GM10847 (cell line): ENCODE results near the gene GHDC.

Source experiments
- POLR2A ChIP-seq: IDR thresholded peaks from 2 replicates; pipeline ENCODE4 v1.6.1; 2011; ENCODE audit not compliant: insufficient read length; ENCODE audit errors: extremely low read depth

The GHDC gene

DNA sequence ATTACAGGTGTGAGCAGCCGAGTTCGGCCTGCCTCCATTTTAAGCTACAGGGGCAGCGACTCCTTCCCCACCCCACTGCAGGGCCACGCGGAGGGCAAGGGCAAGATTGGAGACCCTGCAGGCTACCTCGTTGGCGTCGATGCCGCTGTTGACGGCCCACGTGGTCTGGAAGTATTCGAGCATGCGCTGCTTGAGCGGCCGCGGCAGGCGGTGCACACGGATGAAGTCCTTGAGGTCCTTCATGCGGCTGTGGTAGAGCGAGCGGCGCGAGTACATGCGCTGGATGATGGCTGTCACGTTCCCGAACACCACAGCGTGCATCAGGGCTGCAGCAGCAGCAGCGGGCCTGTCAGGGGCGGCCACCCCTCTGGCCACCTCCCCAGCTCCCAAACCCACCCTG, 24.9 kb downstream of the GHDC start:
- TF ChIP-seq POLR2A = no peak

- no peak for TF ChIP-seq POLR2A
Observed at GRCh38 chr17:42167807-42168206, 26.5 kb downstream of the GHDC start.

DNA sequence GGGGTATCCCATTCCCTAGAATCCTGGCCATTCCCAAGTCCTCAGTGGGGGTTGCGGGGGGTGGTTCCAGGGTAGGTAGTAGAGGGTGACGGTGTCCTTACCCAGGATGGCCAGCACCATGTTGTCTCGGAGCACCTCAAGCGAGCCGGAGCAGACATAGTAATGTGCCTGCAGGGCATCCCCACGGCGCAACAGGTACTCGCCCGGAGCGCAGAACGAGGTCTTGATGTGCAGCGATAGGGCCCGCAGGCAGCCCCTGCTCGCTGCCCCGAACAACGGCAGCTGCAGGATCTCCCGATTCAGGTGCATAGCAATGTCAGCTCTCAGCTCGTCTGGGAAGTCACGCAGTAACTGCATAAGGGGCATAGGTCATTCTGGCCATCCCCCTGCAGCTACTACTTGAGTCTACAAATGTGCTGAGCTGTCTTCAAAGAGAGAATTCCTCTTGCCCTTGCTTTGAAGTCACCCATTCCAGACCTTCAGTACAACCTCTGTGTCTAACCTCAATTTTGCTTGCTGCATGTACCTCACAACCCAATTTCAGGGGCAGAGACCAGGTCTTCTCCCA, 28.0 kb downstream of the GHDC start:
- no peak for TF ChIP-seq POLR2A

DNA sequence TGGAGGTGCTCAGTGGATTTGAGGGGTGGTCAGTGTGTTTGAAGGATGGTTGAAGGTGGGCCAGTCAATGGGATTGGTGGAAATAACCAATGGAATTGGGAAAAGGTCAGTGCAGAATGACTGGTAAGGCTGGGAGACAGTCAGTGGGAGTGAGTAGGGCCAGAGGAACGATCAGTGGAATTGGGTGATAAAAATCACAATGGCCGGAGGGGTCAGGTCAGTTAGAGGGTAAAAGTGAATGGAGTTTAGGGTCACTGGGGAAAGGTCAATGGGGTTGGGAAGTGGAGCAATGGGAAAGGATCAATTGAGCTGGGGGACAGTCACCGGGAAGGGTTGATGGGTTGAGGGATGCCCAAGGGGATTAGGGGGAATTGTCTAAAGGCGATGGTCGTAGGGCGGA, 28.5 kb downstream of the GHDC start:
- no peak for TF ChIP-seq POLR2A

DNA sequence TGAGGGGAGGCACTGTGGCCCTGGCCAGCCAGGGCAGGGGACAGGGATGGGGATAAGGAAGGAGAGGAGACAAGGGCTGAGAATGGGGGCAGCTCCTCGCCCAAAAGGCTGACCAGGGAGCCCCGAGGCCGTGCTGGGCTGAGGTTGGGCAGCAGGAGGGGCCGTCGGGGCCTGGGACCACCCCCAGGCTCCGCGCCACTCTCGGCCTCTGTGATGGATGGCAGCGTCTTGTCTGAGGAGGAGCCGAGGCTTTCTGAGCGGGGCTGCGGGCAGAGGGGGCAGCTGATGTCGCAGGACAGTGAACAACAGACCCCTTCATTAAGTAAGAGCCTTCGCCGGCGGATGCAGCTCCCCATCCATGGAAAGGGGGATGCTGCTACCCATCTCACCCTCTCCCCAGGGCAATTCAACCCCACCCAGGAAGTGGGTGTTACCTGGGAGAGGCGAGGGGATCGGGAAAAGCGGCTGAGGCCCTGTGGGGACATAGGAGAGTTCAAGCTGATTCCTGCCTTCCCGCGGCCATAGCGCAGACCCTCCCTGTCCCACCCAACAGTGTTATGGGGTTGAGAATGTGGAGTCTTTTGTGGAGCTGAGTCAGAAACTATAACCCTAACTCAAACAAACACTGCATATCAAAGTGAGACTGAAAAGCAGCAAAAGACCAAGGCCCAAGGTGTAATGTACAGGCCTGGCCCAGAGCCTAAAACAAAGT, 30.4 kb downstream of the GHDC start:
- no peak for TF ChIP-seq POLR2A

- no peak for TF ChIP-seq POLR2A
Observed at GRCh38 chr17:42163113-42163512, 31.2 kb downstream of the GHDC start.

DNA sequence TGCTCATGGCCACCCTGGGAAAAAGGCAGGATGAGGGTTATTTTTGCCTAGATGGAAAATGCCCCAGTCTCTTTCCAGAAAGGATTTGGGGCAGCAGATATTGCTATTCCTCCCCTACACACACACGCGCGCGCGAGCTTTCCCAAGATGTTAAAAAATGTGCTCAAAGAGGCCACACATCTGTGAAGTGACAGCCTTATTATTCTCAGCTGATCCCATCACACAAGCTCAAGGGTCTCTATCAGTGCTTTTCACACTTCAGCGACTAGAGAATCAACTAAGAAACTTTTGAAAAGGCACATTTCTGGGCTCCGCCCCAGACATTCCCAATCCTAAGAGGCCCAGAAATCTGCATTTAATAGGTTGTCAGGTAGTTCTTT, 33.8 kb downstream of the GHDC start:
- no peak for TF ChIP-seq POLR2A

- no peak for TF ChIP-seq POLR2A
Observed at GRCh38 chr17:42159796-42160530, 34.3 kb downstream of the GHDC start.

DNA sequence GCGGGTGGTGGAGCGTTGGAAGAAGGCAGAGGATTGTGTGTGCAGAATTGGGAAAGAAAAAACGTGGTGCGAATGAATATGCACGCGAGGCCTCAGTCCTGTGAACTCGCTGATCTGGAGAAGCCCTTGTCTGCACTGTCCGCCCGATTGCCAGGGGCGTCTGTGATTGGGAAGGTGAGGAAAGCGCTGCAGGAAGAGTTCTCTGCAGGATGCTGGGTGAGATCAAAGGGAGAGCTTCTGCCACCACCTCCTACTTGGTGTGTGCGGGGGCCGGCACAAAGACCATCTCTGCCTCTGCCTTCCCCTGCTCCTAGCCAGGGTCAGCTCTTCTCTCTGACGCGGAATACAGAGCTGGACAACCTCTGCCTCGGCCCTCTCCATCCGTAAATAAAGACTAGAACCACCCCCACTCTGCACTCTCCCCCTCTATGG, 38.7 kb downstream of the GHDC start:
- no peak for TF ChIP-seq POLR2A

GRCh38 chr17:42153919-42154742, 40.2 kb downstream of the GHDC start:
- no peak for TF ChIP-seq POLR2A

DNA sequence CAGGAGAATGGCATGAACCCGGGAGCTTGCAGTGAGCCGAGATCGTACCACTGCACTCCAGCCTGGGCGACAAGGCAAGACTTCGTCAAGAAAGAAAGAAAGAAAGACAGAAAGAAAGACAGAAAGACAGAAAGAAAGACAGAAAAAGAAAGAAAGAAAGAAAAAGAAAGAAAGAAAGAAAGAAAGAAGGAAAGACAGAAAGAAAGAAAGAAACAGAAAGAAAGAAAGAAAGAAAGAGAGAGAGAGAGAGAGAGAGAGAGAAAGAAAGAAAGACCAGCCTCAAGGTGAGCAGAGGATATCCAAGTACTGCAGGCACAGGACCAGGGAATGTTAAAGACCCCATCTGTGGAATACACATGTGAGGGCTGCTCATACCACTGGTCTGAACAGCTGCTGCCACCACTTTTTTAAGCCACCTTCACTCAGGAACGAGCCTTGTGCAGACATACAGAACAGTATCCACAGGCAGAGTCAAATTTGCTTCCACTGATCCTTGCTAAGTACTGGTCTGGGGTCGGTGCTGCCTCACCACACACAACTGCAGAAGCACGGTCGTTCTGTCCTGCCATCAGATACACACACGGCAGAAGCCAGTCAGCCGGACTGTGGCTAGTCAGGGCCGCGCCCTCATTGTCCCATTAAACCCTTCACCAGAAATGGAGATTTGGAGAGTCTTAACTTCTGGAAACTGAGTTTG, 47.2 kb downstream of the GHDC start:
- no peak for TF ChIP-seq POLR2A

DNA sequence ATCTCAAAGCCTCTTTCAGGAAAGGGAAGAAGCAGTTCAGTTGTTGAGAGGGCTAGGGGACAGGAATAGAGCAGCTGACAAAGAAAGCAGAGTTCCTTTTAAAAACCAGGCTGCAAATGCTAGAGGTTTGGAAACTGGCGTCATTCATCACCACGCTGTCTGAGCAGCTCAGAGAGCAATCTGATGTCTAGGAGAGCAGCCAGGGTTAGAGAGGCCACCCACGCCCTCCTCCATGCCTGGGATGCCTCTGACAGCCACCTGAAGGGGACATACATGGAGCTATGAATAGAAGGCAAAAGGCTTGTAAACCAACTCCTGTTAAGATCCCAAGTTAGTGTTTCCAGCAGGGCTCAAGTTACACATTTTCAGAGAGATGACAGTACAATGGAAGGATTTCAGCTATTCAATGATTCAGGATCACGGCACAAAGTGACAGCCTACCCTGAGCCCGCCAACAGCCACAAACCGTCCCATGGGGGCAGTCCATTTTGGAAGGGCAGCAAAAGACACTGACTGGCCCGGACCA, 51.9 kb downstream of the GHDC start:
- TF ChIP-seq POLR2A = no peak

DNA sequence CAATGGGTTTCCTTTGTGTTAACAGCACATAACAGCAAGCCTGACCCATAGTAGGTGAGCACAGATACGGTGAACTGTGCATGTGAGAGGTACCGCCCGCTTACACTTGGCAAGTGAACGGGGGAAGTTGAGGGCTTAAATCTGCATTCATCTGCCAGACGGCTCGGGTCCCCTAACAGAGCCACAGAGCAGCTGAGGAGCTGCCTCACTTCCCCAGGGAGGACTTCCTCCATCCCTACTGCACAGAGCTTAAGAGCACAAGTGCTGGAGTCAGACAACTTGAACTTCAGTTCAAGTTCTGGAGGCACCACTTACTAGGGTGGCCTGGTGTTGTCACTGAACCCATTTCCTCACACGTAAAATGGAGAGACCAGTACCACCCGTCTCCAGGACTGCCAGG, 52.9 kb downstream of the GHDC start:
- no peak for TF ChIP-seq POLR2A
